NT2/D1 (cell line): ENCODE results near the gene ANKFN1.

Source experiments
- DNase-seq: peaks from one replicate; pipeline ENCODE4 v3.0.0-alpha.2; 2011; ENCODE audit warnings: low read depth, low spot score
- H3K27me3 ChIP-seq: 2 replicates; pipeline ENCODE4 v1.6.0; 2011; ENCODE audit warnings: mild to moderate bottlenecking; ENCODE audit not compliant: insufficient read length, insufficient read depth
- H3K36me3 ChIP-seq: 2 replicates; pipeline ENCODE4 v1.6.1; 2011; ENCODE audit warnings: mild to moderate bottlenecking, low read length, mixed read lengths; ENCODE audit not compliant: insufficient read depth, insufficient read length
- H3K4me1 ChIP-seq: 2 replicates; pipeline ENCODE4 v1.5.1; 2011; ENCODE audit not compliant: insufficient read depth, insufficient read length
- H3K4me3 ChIP-seq: 2 replicates; pipeline ENCODE4 v1.5.1; 2011; ENCODE audit warnings: low read depth; ENCODE audit not compliant: insufficient read length
- H3K9ac ChIP-seq: 2 replicates; pipeline ENCODE4 v1.6.0; 2011; ENCODE audit warnings: low read depth; ENCODE audit not compliant: insufficient read length
- H3K9me3 ChIP-seq: 2 replicates; pipeline ENCODE4 v1.5.1; 2011; ENCODE audit warnings: mild to moderate bottlenecking, low read length; ENCODE audit not compliant: insufficient read depth
- SUZ12 ChIP-seq: IDR thresholded peaks from 2 replicates; pipeline ENCODE4 v1.6.1; 2011; ENCODE audit not compliant: insufficient read length, insufficient read depth; ENCODE audit errors: extremely low read depth
- YY1 ChIP-seq: IDR thresholded peaks from 2 replicates; pipeline ENCODE4 v1.6.1; 2011; ENCODE audit not compliant: insufficient read length, insufficient read depth
- ZNF274 ChIP-seq: IDR thresholded peaks from 2 replicates; pipeline ENCODE4 v1.6.1; 2011; ENCODE audit warnings: mild to moderate bottlenecking, low read depth, low read length

Gene ANKFN1

GRCh38 chr17:56185491-56186221 is 32.4 kb downstream of the ANKFN1 start:
- Histone ChIP-seq H3K9ac (no peak overlapping the region), H3K9me3 (no peaks in the 10 kb centered on the region), H3K36me3 (no peaks in the 10 kb centered on the region), H3K4me1 (no peaks in the 10 kb centered on the region), H3K4me3 (no peak overlapping the region), H3K27me3 (no peaks in the 10 kb centered on the region)
- TF ChIP-seq ZNF274, result no peak
- TF ChIP-seq SUZ12, result no peak
- no peak for TF ChIP-seq YY1
- no peak for DNase-seq

GRCh38 chr17:56186222-56186786 is 33.0 kb downstream of the ANKFN1 start:
- H3K4me3 ChIP-seq, result no peak overlapping the region
- no peaks in the 10 kb centered on the region for H3K9me3 ChIP-seq
- TF ChIP-seq YY1 (no peak), SUZ12 (no peak), ZNF274 (no peak)
- DNase-seq, result no peak
- no peaks in the 10 kb centered on the region for H3K36me3 ChIP-seq
- H3K9ac ChIP-seq, result no peak overlapping the region
- no peaks in the 10 kb centered on the region for H3K27me3 ChIP-seq
- no peaks in the 10 kb centered on the region for H3K4me1 ChIP-seq

DNA sequence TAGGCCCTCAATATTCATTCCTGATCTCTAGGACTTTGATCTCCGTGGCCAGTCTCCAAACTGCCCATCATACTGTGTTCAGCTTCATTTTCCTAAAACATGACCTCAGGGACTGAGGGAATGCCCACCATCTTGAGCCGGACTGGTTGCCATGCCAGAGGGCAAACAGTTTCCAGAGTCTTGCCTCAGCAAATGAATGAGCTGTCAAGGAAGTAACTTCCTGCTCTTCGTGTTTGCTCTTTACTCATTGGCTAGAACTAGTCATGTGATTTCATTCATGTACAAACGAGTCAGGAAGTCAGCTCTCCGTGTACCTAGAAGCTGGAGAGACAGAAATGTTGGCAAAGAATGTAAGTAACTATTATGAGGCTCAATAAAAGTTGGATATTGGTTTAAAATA is 50.2 kb downstream of the ANKFN1 start:
- no peak overlapping the region for H3K9ac ChIP-seq
- no peak for DNase-seq

GRCh38 chr17:56206351-56206750 is 53.1 kb downstream of the ANKFN1 start:
- Histone ChIP-seq H3K9ac (no peak overlapping the region), H3K27me3 (no peaks in the 10 kb centered on the region), H3K4me1 (no peaks in the 10 kb centered on the region), H3K4me3 (no peak overlapping the region), H3K36me3 (no peaks in the 10 kb centered on the region), H3K9me3 (no peaks in the 10 kb centered on the region)
- DNase-seq, result no peak
- no peak for TF ChIP-seq SUZ12
- no peak for TF ChIP-seq YY1
- TF ChIP-seq ZNF274, result no peak

More for the DNA sequence above, 50.2 kb downstream of the ANKFN1 start:
- Histone ChIP-seq H3K27me3 (no peaks in the 10 kb centered on the region), H3K36me3 (no peaks in the 10 kb centered on the region), H3K9me3 (no peaks in the 10 kb centered on the region), H3K4me1 (no peaks in the 10 kb centered on the region), H3K4me3 (no peak overlapping the region)
- TF ChIP-seq ZNF274, result no peak
- no peak for TF ChIP-seq YY1
- TF ChIP-seq SUZ12, result no peak

DNA sequence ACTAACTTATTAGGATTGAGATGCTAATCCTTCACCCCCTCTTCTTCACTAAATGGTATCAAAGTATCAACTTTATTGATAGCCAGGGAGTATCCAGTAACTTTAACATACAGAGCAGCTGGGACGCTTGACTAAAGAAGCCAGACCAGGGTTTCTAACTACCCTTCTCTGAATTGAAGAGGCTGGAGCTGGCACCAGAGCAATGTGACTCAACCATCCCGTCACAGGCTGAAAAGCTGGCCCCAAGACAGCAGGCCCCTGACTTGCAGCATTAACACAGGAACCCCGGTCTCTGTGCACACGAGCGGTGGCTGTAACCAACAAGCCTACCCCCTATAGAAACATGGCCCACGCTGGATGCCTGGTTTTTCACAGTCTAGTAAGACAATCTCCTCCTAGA is 59.8 kb downstream of the ANKFN1 start:
- Histone ChIP-seq H3K4me3 (no peak overlapping the region), H3K9ac (no peak overlapping the region), H3K36me3 (no peaks in the 10 kb centered on the region), H3K9me3 (no peaks in the 10 kb centered on the region), H3K27me3 (no peaks in the 10 kb centered on the region), H3K4me1 (no peaks in the 10 kb centered on the region)
- no peak for TF ChIP-seq YY1
- no peak for TF ChIP-seq ZNF274
- TF ChIP-seq SUZ12, result no peak
- DNase-seq, result no peak

DNA sequence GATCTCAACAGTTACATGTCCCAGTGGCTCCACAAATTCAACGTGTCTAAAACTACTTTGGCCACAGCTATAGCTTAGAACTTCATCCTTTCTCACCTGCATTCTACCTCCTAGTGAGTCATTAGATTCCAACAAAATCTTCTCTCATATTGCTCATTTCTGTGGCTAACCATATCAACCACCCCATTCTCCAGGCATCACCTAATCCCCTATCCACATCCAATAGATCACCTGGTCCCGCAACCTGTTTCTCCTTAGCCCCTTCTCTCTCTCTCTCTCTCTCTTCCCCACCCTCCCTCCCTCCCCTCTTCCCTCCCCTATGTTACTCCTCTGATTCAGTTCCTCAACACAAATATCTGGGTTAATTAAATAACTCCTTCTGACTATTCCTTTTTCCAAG is 64.6 kb downstream of the ANKFN1 start:
- H3K36me3 ChIP-seq, result no peaks in the 10 kb centered on the region
- DNase-seq, result no peak

DNA sequence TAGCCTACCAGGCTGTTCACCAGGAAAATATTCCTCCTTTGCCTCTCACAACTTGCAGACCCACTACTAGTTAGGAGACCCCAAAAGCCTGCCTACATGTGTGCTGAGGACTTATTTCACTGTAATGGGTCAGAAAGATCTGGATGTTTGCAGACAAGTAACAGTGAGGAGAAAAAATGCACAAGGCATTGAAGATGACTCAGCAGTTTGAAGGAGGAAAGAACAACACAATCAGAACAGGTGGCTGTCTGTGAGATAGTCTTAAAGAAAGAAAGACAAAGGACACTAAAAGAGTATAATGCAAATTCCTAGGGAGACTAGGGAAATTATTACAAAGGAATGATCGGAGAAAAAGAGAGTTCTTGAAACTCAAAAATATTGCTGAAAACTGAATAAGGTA is 69.0 kb downstream of the ANKFN1 start:
- Histone ChIP-seq H3K9ac (no peak overlapping the region), H3K27me3 (no peaks in the 10 kb centered on the region)
- DNase-seq, result no peak

More for the DNA sequence above, 64.6 kb downstream of the ANKFN1 start:
- Histone ChIP-seq H3K4me1 (no peaks in the 10 kb centered on the region), H3K9me3 (no peaks in the 10 kb centered on the region), H3K27me3 (no peaks in the 10 kb centered on the region), H3K9ac (no peak overlapping the region), H3K4me3 (no peak overlapping the region)
- TF ChIP-seq SUZ12 (no peak), YY1 (no peak), ZNF274 (no peak)

More for the DNA sequence above, 69.0 kb downstream of the ANKFN1 start:
- TF ChIP-seq ZNF274 (no peak), YY1 (no peak), SUZ12 (no peak)
- H3K36me3 ChIP-seq, result no peaks in the 10 kb centered on the region
- H3K9me3 ChIP-seq, result no peaks in the 10 kb centered on the region
- no peaks in the 10 kb centered on the region for H3K4me1 ChIP-seq
- no peak overlapping the region for H3K4me3 ChIP-seq
